Measurements from ENCODE around the gene ZBTB21.

Gene ZBTB21

GRCh38 chr21:41948901-41949300 lies 61.3 kb downstream of the ZBTB21 start:
- no peak for DNase-seq

- DNase-seq = no peak
These were observed 61.9 kb downstream of the ZBTB21 start for GRCh38 chr21:41948078-41948895.

GRCh38 chr21:41945982-41946381 lies 64.2 kb downstream of the ZBTB21 start:
- DNase-seq = no peak

GRCh38 chr21:41943851-41944250 lies 66.3 kb downstream of the ZBTB21 start:
- DNase-seq = no peak

GRCh38 chr21:41942457-41942856 lies 67.7 kb downstream of the ZBTB21 start:
- no peak for DNase-seq

GRCh38 chr21:41941941-41942340 lies 68.2 kb downstream of the ZBTB21 start:
- no peak for DNase-seq

- DNase-seq = no peak
These were observed 69.7 kb downstream of the ZBTB21 start for GRCh38 chr21:41940431-41940830.

GRCh38 chr21:41939391-41939790 lies 70.8 kb downstream of the ZBTB21 start:
- no peak for DNase-seq
